Hematopoietic multipotent progenitor cell (in vitro differentiated cells): Measurements from ENCODE around the gene MEIS2. TPM values are rescaled to one million over a fixed set of nuclear protein-coding genes. Genes with fewer than 3 reads are reported as not detected.

Experiments
- DNase-seq, 3 donors: peaks; one replicate each; pipeline ENCODE4 v3.0.0-alpha.2; 2011 to 2015; ENCODE audit warnings: low read depth in 2 of 3, low spot score in 2 of 3
- total RNA-seq: library from RNA; depleted of rRNA; stranded (reverse); fragments of >200 nt; gene quantifications from one replicate; pipeline ENCODE4 v1.2.3, GENCODE V29; 2012

Gene MEIS2
- total RNA-seq, 1 donor, result 0.54 TPM

GRCh38 chr15:36941798-36942197 is 158.6 kb downstream of the MEIS2 start:
- no peak for DNase-seq

GRCh38 chr15:36940636-36941260 is 159.6 kb downstream of the MEIS2 start:
- DNase-seq, result no peak

GRCh38 chr15:36940219-36940618 is 160.1 kb downstream of the MEIS2 start:
- DNase-seq, result no peak

GRCh38 chr15:36938764-36939163 is 161.6 kb downstream of the MEIS2 start:
- no peak for DNase-seq

GRCh38 chr15:36938131-36938530 is 162.2 kb downstream of the MEIS2 start:
- no peak for DNase-seq

GRCh38 chr15:36936613-36937012 is 163.7 kb downstream of the MEIS2 start:
- DNase-seq, result no peak

- DNase-seq, result no peak
Observed at GRCh38 chr15:36933255-36933990, 166.9 kb downstream of the MEIS2 start.

GRCh38 chr15:36932070-36932469 is 168.3 kb downstream of the MEIS2 start:
- no peak for DNase-seq

GRCh38 chr15:36931434-36931833 is 168.9 kb downstream of the MEIS2 start:
- no peak for DNase-seq

- DNase-seq, result no peak
Observed at GRCh38 chr15:36926427-36926825, 173.9 kb downstream of the MEIS2 start.

GRCh38 chr15:36925653-36926426 is 174.5 kb downstream of the MEIS2 start:
- no peak for DNase-seq

GRCh38 chr15:36925049-36925448 is 175.3 kb downstream of the MEIS2 start:
- no peak for DNase-seq

- DNase-seq, result no peak
Observed at GRCh38 chr15:36924034-36924433, 176.3 kb downstream of the MEIS2 start.

- no peak for DNase-seq
Observed at GRCh38 chr15:36921484-36922091, 178.8 kb downstream of the MEIS2 start.

GRCh38 chr15:36917411-36918267 is 182.7 kb downstream of the MEIS2 start:
- DNase-seq, result no peak

GRCh38 chr15:36914960-36915808 is 185.2 kb downstream of the MEIS2 start:
- DNase-seq, result no peak

- no peak for DNase-seq
Observed at GRCh38 chr15:36914466-36914865, 185.9 kb downstream of the MEIS2 start.

GRCh38 chr15:36912311-36912712 is 188.0 kb downstream of the MEIS2 start:
- no peak for DNase-seq

GRCh38 chr15:36911322-36911944 is 188.9 kb downstream of the MEIS2 start:
- no peak for DNase-seq
